Brain microvascular endothelial cell (primary cell): Measurements from ENCODE around the gene MDM2.

Source experiments
- DNase-seq: peaks from one replicate; pipeline ENCODE4 v3.0.0-alpha.2; 2020
- H3K27ac ChIP-seq: fragments of 250-450 bp; sonication (Bioruptor Pico); 2 replicates; pipeline ENCODE4 v1.5.1; 2020; ENCODE audit warnings: mild to moderate bottlenecking, moderate library complexity
- H3K27me3 ChIP-seq: fragments of 250-450 bp; sonication (Bioruptor Pico); replicated peaks from 2 replicates; pipeline ENCODE4 v1.5.1; 2020; ENCODE audit warnings: mild to moderate bottlenecking
- H3K36me3 ChIP-seq: fragments of 250-450 bp; sonication (Bioruptor Pico); replicated peaks from 2 replicates; pipeline ENCODE4 v1.5.1; 2020; ENCODE audit warnings: mild to moderate bottlenecking
- H3K4me3 ChIP-seq: 2 replicates; pipeline ENCODE4 v1.5.1; 2011; ENCODE audit warnings: low read depth, mild to moderate bottlenecking, control low read depth, low read length, moderate library complexity
- CTCF ChIP-seq: IDR thresholded peaks from 2 replicates; pipeline ENCODE4 v1.5.1; 2011; ENCODE audit warnings: low read depth, mild to moderate bottlenecking, moderate library complexity, low read length, control low read depth, inconsistent platforms; ENCODE audit errors: missing control alignments
- in situ Hi-C: cut with HindIII; loops from 2 replicates; pipeline ENCODE4 v1.10.0; 2017; ENCODE audit warnings: low sequenced_read_pairs, low pct_ligation_motif_present

The MDM2 gene

GRCh38 chr12:68824597-68825250, 16.7 kb downstream of the MDM2 start:
- H3K4me3 ChIP-seq: no peak overlapping the region
- H3K36me3 ChIP-seq: peaks cover 71% of the 10 kb centered on the region
- H3K27ac ChIP-seq: peak overlapping the region; percentile 72
- no peaks in the 10 kb centered on the region for H3K27me3 ChIP-seq
- DNase-seq: no peak
- in situ Hi-C loops: no loop called here
- no peak for TF ChIP-seq CTCF

GRCh38 chr12:68825569-68826217, 17.7 kb downstream of the MDM2 start:
- peak; percentile 29 for DNase-seq
- Histone ChIP-seq H3K4me3 (no peak overlapping the region), H3K27ac (peak overlapping the region; percentile 57), H3K27me3 (no peaks in the 10 kb centered on the region), H3K36me3 (peaks cover 72% of the 10 kb centered on the region)
- TF ChIP-seq CTCF: no peak
- in situ Hi-C loops: no loop called here

GRCh38 chr12:68827895-68828671, 20.1 kb downstream of the MDM2 start:
- in situ Hi-C loops: no loop called here
- no peaks in the 10 kb centered on the region for H3K27me3 ChIP-seq
- no peak for TF ChIP-seq CTCF
- no peak for DNase-seq
- H3K27ac ChIP-seq: peak overlapping the region; percentile 20
- peaks cover 77% of the 10 kb centered on the region for H3K36me3 ChIP-seq
- no peak overlapping the region for H3K4me3 ChIP-seq

GRCh38 chr12:68828672-68829068, 20.7 kb downstream of the MDM2 start:
- no peak overlapping the region for H3K4me3 ChIP-seq
- H3K27me3 ChIP-seq: no peaks in the 10 kb centered on the region
- no peak for DNase-seq
- no peak for TF ChIP-seq CTCF
- in situ Hi-C loops: no loop called here
- peaks cover 81% of the 10 kb centered on the region for H3K36me3 ChIP-seq
- H3K27ac ChIP-seq: no peak overlapping the region

GRCh38 chr12:68831272-68831671, 23.3 kb downstream of the MDM2 start:
- Histone ChIP-seq H3K36me3 (peaks cover 80% of the 10 kb centered on the region), H3K27me3 (no peaks in the 10 kb centered on the region), H3K27ac (no peak overlapping the region), H3K4me3 (no peak overlapping the region)
- TF ChIP-seq CTCF: no peak
- no peak for DNase-seq
- in situ Hi-C loops: no loop called here
